Endometrial microvascular endothelial cells (primary cell): ENCODE data around the gene CCDC116. TPM values are rescaled to one million over a fixed set of nuclear protein-coding genes. Genes with fewer than 3 reads are reported as not detected.
"Not testable (repeated sequence)": the region's sequence is repeated elsewhere in the genome, so short reads cannot be mapped to it uniquely, and the experiment has no call there.

Experiments used
- in situ Hi-C: cut with HindIII; loops from 2 replicates; pipeline ENCODE4 v1.10.0; 2017; ENCODE audit warnings: low sequenced_read_pairs, low pct_unique_long_range_greater_than_20kb; ENCODE audit errors: inconsistent ontology term
- total RNA-seq: library from RNA; depleted of rRNA; stranded (reverse); fragments of >200 nt; gene quantifications from one replicate; pipeline ENCODE4 v1.2.3, GENCODE V29; 2015; ENCODE audit errors: inconsistent ontology term

Gene CCDC116
- total RNA-seq, 1 donor from 2014 or later = not detected

DNA sequence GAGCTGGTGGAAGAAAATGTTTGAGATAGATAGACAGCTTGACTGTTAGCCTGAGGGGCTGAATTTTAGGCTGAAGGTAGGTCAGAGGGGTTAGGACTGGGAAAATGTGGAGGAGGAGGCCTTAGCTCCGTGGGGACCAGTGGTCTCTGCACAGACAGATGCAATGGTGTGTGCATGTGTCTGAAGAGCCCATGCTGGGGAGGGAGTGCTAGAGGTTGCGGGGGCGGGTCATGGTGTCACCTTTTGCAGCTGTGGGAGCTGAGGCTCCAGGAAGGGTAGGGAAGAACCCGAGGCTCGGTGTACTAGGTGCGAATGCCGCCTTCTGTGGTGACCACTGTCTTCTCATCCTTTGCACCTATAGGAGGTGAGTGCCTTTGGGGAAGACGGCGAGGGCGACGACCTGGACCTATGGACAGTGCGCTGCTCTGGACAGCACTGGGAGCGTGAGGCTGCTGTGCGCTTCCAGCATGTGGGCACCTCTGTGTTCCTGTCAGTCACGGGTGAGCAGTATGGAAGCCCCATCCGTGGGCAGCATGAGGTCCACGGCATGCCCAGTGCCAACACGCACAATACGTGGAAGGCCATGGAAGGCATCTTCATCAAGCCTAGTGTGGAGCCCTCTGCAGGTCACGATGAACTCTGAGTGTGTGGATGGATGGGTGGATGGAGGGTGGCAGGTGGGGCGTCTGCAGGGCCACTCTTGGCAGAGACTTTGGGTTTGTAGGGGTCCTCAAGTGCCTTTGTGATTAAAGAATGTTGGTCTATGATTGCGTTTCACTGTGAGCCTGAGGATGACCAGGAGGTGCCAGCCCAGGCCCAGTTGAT lies 11.2 kb downstream of the CCDC116 start:
- in situ Hi-C loops = no loop called here

DNA sequence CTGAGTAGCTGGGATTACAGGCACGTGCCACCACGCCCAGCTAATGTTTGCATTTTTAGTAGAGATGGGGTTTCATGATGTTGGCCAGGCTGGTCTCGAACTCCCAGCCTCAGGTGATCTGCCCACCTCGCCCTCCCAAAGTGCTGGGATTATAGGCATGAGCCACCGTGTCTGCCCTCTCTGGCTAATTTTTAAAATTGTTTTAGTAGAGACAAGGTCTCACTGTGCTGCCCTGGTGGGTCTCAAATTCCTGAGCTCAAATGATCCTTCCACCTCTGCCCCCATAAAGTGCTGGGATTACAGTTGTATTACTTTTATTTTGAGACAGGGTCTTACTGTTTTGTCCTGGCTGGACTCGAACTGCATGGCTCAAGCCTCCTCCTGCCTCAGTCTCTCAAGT lies 13.0 kb downstream of the CCDC116 start:
- in situ Hi-C loops = not testable (repeated sequence)

DNA sequence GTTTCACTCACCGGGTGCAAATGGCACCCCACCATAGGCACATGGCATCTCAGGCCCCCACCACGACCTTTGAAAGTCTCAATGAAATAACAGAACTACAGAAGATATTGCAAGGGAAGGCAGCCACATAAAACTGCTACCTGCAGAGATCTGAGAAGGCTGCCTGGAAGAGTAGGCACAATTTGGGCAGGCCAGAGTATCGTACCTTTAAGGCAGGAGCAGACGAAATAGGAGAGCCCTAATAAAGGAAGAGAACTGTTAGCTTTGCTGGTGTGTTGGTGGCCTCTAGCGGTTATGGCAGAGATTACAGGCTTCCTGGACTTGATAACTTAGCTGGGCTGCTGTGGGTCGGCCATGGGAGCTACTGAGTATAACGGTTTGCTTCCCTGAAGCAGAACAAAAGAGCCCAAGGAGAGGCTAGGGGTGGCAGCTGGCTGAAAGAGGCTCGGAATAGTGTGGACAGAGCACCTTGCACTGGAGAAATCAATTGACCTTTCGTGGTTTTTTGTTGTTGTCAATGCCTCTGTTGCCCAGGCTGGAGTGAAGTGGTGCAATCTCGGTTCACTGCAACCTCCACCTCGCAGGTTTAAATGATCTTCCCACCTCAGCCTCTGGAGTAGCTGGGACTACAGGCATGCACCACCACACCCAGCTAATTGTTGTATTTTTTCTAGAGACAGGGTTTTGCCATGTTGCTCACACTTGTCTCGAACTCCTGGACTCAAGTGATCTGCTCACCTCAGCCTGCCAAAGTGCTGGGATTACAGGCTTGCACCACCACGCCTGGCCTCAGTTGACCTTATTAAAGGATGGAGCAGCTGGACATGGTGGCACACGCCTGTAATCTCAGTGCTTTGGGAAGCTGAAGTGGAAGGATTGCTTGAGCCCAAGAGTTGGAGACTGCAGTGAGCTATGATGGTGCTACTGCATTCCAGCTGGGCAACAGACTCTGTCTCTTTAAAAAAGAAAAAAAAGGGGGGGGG lies 14.3 kb downstream of the CCDC116 start:
- in situ Hi-C loops = no loop called here

DNA sequence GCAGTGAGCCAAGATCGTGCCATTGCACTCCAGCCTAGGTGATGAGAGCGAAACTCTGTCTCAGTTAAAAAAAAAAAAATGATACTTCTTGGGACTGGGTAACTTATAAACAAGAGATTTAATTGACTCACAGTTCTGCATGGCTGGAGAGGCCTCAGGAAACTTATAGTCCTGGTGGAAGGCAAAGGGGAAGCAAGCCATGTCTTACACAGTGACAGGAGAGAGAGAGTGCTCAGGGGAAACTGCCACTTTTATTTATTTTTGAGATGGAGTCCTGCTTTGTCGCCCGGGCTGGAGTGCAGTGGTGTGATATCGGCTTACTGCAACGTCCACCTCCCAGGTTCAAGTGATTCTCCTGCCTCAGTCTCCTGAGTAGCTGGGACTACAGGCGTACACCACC lies 17.7 kb downstream of the CCDC116 start:
- in situ Hi-C loops = no loop called here

DNA sequence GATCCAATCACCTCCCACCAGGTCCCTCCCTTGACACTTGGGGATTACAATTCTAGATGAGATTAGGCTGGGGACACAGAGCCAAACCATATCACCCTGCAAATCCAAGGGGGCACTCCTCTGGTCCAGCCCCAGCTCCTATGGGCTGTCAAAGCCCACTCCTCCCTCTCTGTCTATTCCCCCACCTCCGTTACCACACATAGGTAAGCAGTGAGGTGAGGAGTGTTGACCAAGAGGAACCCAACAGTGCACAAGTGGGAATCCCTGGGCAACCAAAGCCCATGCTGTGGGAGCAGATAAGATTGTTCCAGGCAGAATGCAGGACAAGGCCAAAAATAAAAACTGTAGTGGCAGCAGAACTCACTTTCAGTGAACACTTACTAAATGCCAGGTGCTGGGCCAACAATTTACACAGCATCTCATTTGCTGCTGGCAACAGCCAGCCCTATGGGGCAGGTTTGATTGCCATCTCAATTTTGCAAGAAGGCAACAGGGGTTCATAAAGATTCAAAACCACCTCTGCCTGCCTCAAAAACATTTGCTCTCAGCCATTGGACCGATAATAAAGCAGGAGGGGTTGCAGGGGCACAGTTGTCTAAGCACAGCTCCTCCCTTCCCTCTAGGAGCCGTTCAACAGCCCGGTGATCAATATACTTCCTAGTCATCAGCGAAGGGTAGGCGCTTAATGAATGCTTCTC lies 18.4 kb downstream of the CCDC116 start:
- in situ Hi-C loops = no loop called here

DNA sequence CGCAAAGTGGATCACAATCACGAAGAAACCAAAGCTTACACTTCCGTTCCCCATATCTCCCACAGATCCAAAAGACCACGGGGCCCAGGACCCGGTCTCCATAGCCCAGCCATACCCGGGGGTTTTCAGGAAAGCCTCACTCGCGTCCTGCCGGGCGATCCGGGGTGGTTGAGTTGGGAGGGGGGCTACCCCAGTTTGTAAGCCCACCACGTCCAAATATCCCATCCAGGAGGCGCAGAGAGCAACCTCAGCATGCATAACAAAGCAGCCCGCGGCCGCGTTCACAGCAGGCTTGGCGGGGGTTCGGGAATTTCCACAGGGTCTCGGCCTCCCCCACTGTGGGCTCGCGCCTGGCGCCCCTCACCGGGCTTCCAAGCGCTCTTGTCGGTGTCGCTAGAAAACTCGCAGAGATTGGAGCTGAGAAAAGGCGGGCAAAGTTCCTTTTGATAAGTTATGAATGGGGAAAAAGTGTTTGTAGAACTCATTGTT lies 19.0 kb downstream of the CCDC116 start:
- in situ Hi-C loops = no loop called here

DNA sequence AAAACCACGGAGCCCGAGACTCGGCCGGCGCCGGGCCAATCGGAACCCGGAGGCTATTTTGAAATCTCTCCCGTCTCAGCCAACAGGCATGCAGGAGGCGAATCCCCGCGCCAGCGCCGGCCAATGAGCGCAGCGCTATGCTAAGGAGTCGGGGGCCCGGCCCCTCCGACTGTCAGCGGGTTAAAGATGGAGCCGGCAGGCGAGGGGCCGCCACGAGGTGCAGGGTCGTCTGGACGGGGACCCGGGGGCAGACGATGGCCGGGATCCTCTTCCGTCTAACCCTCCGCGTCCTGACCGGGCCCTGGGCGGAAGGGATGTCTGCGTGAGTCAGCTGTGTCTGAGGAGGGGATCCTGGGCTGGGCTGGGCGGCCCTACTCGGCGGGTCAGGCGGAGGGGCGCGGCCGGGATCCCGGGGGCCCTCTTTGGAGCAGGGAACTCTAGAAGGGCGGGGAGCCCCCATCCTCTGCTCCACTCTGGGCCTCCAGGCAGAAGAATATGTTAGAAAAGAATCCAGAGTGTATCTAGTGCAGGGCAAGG lies 19.5 kb downstream of the CCDC116 start:
- in situ Hi-C loops = no loop called here

DNA sequence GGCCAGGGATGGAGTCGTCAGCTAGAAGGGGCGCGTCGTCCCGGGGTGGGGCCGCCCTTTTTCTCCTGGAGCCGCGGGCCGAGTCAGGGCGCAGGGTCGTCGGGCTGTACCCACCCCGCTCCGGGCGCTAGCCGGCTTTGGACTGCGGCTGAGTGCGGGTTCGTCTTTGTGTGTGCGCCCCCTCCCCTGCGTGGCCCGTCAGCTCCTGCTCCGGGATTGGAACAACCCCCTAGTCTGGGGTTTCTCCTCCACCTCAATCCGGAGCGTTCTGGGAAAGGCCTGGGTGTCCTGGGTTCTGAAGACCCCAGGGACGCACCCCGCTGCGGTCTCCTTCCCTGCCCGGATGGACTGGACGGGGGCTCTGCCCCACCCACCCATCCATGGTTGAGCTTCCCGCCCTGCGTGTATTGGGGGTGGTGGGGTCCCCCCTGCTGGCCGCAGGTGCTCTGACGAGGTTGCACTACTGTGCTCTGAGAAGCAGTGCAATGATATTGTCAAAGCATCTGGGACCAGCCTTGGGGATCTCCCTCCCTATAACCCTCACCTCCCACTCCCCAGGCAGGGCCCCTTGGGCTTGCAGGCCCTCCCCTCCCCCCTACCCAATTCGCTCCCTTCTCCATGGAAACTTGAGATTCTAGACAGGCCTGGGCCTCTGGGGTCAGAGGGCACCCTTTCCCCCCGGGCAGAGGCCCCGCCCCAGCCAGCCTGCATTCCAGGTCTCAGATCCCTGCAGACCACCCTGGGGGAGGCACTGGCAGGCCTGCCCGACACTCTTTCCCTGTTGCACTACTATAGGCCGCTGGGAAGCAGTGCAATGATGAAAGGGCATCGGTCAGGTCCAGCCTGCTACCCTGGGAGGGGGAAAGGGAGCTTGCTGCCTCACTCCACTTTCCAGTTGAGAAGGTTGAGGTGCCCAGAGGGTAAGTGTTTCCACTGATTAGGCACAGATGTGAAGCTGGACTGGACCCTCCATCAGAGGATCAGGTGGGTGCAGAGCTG lies 20.3 kb downstream of the CCDC116 start:
- in situ Hi-C loops = no loop called here

DNA sequence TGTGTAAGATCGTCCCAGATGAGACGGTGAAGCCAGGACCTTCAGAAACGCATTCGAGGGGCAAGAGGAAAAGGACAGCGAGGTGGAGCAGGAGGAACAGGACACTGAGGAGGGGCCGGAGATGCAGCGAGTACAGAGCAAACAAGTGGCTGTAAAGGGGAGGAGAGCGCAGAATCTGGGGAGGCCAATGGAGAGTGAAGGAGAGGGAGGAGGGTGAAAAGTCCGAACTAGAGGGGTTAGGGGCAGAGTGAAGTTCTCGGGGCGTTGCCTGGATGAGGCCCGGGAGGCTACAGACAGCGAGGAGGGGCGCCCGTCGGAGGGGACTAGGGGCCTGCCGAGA lies 24.4 kb downstream of the CCDC116 start:
- in situ Hi-C loops = no loop called here

DNA sequence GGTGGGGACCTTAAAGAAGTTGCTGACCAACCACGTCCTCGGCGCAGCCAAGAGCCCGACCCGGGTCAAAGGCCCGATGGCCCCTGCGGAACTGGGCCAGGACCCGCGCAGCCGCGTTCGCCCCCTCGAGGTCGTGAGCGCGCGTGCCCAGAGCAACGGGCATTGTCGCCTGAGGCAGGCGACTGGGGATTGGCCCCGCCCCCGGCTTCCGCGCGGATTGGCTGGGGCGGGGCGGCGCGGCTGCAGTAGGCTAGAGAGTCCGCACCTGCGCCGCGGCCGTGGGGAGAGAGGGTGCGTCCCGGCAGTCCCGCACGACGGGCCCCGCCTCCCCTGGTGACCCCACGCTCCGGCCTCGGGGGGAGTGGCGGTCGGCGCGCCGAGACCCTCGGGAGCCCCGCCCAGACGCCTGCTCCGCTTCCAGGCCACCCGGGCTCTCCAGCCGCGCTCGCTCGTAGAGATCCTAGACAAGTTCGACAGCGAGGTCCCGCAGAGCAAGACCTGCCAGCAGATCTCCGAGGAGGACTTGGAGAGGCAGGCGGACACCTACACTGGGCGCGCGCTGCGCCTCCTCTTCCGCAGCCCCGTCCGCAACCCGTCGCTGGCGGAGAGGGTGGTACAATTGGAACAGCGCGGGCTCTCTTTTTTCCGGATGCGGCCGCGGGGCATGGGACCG lies 24.9 kb downstream of the CCDC116 start:
- in situ Hi-C loops = no loop called here

DNA sequence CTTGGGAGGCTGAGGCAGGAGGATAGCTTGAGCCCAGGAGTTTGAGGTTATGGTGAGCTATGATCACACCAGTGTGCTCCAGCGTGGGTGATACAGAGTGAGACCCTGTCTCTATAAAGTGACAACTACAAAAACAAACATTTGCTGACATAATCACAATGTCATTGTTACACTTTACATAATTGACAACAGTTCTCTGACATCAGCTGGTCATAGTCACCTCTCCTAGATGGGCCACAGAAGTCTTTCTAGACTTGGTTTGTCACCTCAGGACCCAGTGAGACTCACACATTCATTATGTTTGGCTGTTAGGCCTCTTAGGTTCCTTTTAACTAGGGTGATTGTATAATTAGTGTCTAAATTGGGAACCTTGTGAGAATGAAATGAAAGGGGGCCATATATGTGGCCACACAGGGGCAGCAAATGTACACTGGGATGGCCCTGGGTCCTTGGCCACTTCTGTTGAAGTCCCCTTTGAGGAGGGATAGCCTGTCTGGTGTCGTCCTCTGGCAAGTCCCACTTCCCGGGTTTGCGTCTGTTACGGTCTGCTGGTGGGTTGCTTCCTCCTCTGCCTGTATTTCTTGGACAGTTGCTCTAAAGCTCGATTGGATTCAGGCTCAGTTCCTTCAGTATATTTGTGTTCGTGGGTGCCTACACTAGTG lies 27.4 kb downstream of the CCDC116 start:
- in situ Hi-C loops = no loop called here

DNA sequence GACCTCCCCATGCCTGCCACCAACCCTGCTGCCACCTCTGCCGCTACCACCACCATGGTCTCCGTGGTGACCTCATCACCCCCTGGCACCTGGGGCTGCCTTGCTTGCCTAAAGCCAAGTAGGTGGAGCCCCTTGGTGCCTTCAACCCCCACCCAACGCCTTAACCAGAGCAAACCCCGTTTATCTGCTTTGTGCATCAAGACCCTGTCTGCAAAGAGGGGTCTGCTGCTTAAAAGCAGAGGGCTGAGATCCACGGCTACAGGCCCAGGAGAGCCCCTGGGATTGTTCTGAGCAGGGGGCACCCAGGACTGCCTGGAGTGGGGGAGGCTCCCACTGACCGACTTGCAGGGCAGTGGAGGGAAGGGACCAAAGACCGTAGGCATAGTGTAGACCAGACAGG lies 28.3 kb downstream of the CCDC116 start:
- in situ Hi-C loops = no loop called here

DNA sequence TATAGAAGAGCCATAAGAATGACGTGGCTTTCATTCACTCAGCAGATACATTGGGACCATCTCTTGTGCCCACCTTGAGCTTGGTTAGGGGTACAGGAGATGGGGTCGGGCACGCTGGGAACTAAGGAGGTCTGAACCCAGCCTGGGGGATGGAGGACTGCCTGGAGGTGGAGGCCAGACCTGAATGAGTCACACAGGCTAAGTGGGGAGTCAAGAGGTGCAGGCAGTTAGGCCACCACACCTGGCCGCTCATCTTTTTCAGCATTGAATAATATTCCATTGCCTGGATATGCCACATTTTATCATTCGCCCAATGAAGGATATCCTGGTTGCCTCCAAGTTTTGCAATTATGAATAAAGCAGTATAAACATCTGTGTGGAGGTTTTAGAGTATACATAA lies 29.4 kb downstream of the CCDC116 start:
- in situ Hi-C loops = no loop called here

DNA sequence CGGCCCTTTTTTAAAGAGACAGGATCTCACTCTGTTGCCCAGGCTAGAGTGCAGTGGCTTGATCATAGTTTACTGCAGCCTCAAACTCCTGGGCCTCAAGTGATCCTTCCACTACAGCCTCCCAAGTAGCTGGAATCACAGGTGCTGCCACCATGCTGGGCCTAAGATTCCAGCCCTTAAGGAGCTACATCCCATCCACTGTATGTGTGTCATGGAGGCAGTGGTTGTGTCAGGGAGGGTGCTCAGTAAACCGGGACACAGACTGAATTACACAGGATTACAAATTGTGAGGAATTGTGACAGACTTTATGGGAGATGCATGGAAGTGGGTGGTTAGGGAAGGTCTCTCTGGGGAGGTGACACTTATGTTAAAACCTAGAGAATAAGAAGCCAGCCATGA lies 31.2 kb downstream of the CCDC116 start:
- in situ Hi-C loops = no loop called here

DNA sequence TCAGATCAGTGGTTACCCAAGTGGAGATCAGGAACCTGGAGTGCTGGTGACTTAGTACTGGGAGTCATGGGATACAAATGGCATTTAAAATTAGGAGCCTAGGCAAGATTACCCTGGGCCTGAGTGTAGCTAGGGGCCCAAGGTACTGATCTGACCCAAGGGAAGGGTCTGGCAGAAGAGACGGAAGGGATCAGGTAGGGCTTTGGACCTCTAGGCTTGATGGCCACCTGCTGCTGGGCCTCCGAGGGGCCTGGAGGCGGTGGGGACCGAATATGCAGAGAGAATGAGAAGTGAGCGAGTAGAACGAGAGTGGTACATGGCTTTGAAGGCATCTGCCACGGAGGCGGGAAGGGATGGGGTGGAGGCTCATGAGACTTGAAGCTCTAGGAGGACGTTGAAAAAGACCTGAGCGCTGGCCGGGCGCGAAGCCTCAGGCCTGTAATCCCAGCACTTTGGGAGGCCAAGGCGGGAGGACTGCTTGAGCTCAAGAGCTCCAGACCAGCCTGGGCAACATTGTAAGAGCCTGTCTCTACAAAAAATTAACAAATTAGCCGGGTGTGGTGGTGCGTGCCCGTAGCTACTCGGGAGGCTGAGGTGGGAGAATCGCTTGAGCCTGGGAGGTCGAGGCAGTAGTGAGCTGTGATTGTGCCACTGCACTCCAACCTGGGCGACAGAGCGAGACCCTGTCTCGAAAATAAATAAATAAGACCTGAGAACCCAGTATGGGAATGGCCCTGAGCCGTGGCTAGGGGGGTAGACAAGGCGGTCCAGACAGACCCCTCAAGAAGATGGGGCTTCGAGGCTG lies 32.7 kb downstream of the CCDC116 start:
- in situ Hi-C loops = no loop called here

DNA sequence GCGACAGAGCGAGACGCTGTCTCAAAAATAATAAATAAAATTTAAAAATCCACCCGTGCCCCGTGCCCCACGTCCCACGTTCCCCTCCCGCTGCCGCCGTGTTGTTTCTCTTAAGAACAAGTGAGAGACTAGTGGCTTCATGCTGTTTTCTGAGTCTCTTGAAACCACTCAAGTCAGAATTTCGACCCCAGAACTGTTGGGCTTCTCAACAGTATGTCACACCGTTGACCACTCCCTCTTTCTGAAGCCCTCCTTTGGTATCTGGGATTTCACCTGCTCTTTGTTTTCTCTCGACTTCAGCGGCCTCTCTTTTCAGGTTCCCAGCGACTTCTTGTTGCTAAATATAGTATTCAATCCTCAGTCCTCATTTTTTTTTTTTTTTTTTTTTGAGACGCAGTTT lies 34.2 kb downstream of the CCDC116 start:
- in situ Hi-C loops = no loop called here
